Left colon (tissue), 2 donors: ENCODE data around the gene NQO2. TPM values are rescaled to one million over a fixed set of nuclear protein-coding genes. Genes with fewer than 3 reads are reported as not detected.
A peak's percentile ranks its signal among the peaks of the same experiment; 100 is the strongest.

Experiments used
- ATAC-seq: fragments of 200-7000 bp; cut with Tn5 transposase; one replicate; pipeline ENCODE4 v1.9.1; 2020; ENCODE audit warnings: mild to moderate bottlenecking, moderate library complexity
- DNase-seq, 2 donors: peaks; one replicate each; pipeline ENCODE4 v3.0.0-alpha.2; 2020
- intact Hi-C, 2 donors: fragments of 100-400 bp; cut with DNase I in 1 of 2; cut with micrococcal nuclease in 1 of 2; formaldehyde crosslinking; loops; one replicate each; pipeline versions ENCODE4 v1.11.2 to v1.14.0; 2022; cut with DNase I, micrococcal nuclease
- long read RNA-seq: library from polyadenylated mRNA; unstranded; transcript quantifications from one replicate; pipeline ENCODE4 v2.0.0, GENCODE V29; 2021
- total RNA-seq, 2 donors: library from RNA; stranded (reverse); fragmentation: NEBNext Ultra II Directional; extraction: Animal tissue kit (Norgen Biotek cat#: 25700); gene quantifications; one replicate each; pipeline ENCODE4 v1.2.1, GENCODE V29; 2021
- donor health status: DM: no; HTN: no; CAD: no.
- donor health status: DM: yes; HTN: yes; CAD: no.

The NQO2 gene
- 10 to 100 TPM in 1 of 2 donors, 1 to 10 TPM in 1; 10.0 to 12.2 TPM for total RNA-seq
- long read RNA-seq, full-length matches to known transcripts, result 9 of 17 reads
- long read RNA-seq, partial matches to known transcripts, result 0 of 17 reads
- long read RNA-seq, other reads (novel, unspliced or antisense), result 8 of 17 reads

- intact Hi-C loops, result loop anchor here (2.0 to 5.0 kb wide), 2 partner anchors 55 to 57 kb away; no protein-coding TSS in a partner anchor
- DNase-seq (peak; percentile 92 to 98), ATAC-seq (peak; percentile 89)
Observed at GRCh38 chr6:2999618-3000557, at the start of gene NQO2. TSS of gene NQO2 (plus strand) at chr6:2999894. CDS start at chr6:3006553, 6,659 bp downstream.

- DNase-seq (no peak), ATAC-seq (no peak)
- intact Hi-C loops, result loop anchor here in 1 of 2 donors (5.0 kb wide), 1 partner anchor 37 kb away; no protein-coding TSS in a partner anchor
Observed at GRCh38 chr6:2950713-2951112, 49.0 kb upstream of the NQO2 start.

DNA sequence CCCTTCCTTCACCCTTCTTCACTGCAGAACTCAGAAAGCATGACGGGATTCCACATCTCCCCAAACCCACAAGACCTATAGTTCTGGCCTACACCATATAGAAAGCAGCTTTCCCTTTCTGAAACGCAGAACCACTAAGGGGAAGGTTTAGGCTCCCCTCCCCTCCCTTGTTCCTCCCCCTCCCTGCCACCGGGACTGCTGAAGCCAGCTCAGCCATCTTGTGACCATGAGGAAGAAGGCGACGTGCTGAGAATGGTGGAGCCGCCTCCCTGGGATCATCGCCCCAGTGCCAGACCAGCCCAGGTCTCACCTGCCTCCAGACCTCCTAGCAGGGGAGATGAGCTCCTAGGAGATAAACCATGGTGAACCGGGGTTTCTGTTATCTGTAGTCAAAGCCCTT, 48.0 kb upstream of the NQO2 start:
- intact Hi-C loops, result loop anchor here in 1 of 2 donors (5.0 kb wide), 1 partner anchor 36 kb away; no protein-coding TSS in a partner anchor
- ATAC-seq, result no peak
- DNase-seq, result peak in 1 of 2 donors; percentile 34

DNA sequence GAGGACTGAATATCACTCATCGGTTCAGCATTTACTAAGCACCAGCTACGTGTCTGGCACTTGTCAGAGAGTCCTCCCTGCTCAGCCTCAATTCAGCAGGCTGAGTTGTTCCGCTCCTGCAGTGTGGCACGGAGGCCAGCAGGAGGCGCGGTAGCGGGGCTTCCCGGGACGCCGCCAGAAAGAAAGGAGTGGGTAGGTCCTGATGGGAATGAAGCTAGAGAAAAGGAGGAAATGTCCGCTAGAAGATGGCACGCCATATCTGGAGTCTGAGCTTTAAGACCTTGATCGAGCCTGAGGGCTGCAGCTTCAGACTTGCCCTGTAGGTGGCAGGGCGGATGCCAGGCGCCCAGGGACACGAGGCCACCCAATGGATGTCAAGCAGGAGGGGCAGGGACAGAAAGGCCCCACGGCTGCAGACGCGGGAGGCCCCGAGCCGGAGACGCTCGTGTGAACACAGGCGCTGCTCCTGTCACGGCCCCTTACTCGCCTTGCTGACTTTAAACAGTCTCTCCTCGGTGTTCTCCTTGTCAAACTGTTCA, 47.1 kb upstream of the NQO2 start:
- intact Hi-C loops, result loop anchor here in 1 of 2 donors (5.0 kb wide), 1 partner anchor 35 kb away; no protein-coding TSS in a partner anchor
- DNase-seq (peak; percentile 84 to 86), ATAC-seq (peak; percentile 97)

DNA sequence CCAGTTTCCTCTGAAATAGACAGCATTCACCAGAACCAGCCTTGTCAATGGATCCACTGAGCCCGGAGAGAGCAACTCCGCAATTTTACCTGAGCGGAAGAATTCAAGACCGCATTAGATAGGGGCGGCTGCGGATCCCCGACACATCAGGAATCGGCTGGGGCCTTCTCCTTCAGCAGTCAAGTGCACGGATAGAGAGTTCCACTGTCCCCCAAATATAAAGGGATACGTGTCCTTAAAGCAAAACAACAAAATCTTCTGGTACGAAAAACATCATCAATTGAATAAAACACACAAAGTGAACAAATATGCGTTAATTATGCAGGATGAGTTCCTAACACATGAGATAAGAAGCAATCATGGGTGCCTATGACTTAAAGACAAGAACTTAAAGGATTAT, 46.6 kb upstream of the NQO2 start:
- intact Hi-C loops, result loop anchor here in 1 of 2 donors (5.0 kb wide), 1 partner anchor 34 kb away; no protein-coding TSS in a partner anchor
- ATAC-seq (no peak), DNase-seq (no peak)

DNA sequence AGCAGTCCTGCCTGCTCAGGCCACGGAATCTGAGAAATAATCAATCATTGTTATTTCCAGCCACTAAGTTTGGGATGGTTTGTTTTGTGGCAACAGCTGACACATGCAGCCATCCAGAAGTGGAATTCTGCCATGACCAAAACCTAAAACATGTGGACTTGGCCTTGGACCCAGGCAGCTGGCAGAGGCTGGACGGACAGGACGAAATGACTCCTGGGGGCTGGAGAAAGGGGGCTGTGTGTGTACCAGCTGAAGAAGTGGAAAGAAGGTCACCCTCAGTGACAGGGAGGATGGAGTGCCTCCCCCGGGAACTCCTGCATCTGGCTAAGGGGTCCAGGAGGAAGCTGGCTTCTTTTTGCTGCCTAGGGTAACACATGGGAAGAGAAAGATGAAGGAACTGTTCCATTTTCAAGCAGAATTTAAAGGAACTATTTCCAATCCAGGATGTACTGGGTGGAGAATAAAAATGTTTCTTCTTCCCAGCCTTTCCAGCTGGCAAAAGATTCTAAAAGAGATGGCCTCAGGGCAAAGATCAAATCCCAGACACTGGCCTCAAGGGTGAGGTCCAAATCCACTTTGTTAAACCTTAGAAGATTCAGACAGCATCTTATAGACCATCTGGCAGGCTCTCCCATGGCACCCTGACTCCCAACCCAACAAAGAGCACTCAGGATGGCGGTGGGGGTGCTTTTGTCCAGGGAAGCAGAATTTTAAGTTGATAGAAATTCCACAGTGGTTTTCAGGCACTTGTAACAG, 42.6 kb upstream of the NQO2 start:
- DNase-seq (no peak), ATAC-seq (no peak)
- intact Hi-C loops, result no loop called here

DNA sequence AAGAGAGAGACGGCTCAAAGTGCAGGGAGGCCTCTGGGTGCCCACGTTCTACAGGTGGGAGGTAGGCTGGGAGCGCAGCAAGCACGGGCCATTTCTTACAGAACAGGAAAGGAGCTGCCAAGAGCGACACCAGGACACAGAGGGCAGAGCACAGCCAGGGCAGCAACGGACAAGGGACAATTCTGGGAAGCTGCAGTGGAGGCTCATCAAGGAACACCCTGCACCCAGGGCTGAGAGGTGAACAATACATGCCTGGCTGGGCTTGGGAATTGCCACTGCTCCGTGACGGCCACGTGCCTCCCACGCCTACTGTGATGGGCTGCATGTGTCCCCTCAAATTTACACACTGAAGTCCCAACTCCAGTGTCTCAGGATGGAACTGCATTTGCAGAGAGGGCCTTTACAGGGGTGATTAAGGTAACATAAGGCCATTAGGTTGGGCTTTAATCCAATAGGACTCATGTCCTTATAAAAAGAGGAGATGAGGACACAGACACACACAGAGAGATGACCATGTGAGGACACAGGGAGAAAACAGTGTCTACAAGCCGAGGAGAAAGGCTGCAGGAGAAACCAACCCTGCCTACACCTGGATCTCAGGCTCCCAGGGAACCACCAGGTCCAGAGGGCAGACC, 41.9 kb upstream of the NQO2 start:
- ATAC-seq, result no peak
- intact Hi-C loops, result no loop called here
- DNase-seq, result no peak

DNA sequence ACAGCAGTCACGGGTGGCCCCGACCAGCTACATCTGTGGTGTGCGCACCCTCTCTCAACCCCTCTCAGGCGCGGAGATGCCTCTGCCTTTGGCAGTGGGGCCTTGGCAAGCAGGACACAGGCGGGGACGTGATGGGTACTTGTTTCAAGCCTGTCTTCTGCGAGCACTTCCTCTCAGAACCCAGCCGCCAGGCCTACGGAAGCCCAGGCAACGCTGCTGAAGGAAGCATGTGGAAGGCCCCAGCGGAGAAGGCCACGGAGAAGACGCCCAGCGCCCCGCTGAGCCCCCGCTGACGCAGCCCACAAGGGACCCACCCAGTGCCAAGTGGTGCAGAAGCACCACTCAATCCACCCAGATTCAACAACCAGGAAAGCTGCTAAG, 41.4 kb upstream of the NQO2 start:
- no peak for DNase-seq
- intact Hi-C loops, result no loop called here
- ATAC-seq, result no peak

GRCh38 chr6:2958776-2959175, 40.9 kb upstream of the NQO2 start:
- intact Hi-C loops, result no loop called here
- ATAC-seq (no peak), DNase-seq (no peak)

DNA sequence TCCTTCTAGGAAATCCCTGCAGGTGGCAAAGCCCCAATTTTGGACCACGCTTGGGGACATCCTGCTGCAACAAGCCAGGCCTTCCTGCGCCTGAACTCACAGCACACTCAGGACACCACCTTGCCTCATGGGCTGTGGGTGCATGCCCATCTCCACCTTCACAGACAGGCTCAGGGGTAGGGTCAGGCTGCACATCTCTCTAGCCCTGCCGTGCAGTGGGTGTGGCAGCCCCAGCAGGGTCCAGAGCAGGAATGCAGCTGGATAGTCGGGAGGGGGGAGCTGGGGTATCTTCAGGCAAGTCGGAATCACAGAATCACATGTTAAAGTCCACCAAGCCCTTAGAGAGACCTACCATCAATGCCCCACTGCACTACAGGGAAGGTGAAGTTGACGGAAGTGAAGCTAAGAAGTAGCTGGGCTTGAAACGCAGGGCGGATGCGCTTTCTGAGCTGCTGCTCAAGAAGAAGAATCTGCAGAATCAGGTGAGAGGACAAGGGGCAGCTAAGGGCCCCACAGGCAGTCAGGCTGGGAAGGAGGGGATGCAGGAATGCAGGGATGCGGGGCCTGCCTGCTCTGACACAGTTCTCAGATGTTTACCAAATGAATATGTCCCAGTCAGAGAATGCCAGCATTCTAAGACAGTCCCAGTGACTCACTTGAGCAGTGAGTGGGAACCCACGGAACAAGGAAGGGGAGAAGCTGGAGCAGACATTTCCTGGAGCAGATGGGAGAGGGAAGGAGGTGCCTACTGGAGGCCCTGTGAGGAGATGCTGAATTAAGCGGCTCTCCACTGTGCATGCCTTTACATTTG, 39.6 kb upstream of the NQO2 start:
- intact Hi-C loops, result no loop called here
- no peak for DNase-seq
- peak; percentile 28 for ATAC-seq

GRCh38 chr6:2960935-2961334, 38.8 kb upstream of the NQO2 start:
- intact Hi-C loops, result no loop called here
- DNase-seq (no peak), ATAC-seq (no peak)

- DNase-seq, result no peak
- intact Hi-C loops, result no loop called here
- ATAC-seq, result peak; percentile 50
Observed at GRCh38 chr6:2961506-2961905, 38.2 kb upstream of the NQO2 start.

- DNase-seq (peak; percentile 80 to 81), ATAC-seq (peak; percentile 93)
- intact Hi-C loops, result no loop called here
Observed at GRCh38 chr6:2962004-2962403, 37.7 kb upstream of the NQO2 start.

DNA sequence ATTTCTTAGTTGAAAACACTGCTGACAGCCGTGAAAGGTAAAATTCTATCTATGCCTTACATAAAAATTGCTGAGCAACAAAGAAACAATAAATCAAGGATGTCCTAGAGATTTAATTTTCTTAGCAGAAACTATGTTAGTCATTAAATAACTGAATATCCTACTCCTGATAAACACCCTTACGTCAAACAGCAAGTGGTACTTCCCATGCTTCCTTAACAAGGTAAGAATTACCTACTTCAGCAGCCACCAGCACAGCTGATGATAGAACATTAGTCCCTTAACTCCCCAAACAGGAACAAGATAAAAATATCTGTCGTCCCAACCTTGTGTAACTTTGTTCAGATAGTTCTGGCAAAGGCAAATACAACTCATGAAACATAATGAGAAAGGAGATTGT, 37.1 kb upstream of the NQO2 start:
- DNase-seq, result no peak
- intact Hi-C loops, result no loop called here
- ATAC-seq, result peak; percentile 53

GRCh38 chr6:2963756-2964155, 35.9 kb upstream of the NQO2 start:
- DNase-seq, result no peak
- ATAC-seq, result no peak
- intact Hi-C loops, result no loop called here

DNA sequence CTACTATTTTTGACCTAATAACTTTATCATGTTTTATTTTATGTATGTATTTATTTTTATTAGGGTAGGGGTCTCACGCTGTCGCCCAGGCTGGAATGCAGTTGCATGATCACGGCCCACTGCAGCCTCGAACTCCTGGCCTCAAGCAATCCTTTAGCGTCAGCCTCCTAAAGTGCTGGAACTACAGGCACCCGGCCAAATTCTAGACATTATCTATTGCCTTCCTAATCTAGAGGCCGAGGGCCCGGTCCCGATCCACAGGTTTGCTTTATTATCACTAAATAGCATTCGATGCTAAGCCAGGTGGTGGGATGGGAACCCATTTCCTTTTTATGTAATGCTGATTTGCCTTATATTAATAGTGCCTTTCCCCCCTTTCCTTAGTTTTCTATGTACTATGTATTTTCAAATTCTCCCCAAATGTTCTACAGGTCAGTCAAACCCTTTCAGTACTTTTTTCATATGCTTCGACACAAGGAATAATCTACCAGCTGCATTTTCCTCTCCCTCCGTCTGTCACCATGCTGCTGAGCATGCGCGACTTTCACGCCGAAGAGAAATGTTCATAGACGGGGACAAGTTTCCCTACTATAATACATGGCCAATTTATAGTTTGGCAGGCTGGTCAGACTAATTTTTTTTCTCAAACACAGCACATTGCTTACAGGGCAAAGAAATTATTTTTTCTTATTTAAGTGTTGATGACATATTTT, 34.7 kb upstream of the NQO2 start:
- no peak for DNase-seq
- ATAC-seq, result no peak
- intact Hi-C loops, result no loop called here

DNA sequence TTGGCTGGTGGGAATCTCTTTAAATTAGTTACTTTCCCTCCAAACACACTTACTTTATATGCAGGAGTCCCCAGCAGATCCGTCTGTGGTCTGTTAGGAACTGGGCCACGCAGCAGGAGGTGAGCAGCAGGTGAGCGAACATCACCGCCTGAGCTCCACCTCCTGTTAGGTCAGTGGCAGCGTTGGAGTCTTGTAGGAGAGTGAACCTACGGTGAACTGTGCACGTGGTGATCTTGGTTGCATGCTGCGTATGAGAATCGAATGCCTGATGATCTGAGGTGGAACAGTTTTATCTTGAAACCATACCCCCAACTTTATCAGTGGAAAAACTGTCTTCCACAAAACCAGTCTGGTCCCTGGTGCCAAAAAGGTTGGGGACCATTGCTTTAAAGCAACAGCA, 33.3 kb upstream of the NQO2 start:
- no peak for ATAC-seq

More for the DNA sequence above, 33.3 kb upstream of the NQO2 start:
- DNase-seq, result no peak
- intact Hi-C loops, result no loop called here
